Stimulated activated CD8-positive, alpha-beta memory T cell treated with anti-CD3 and anti-CD28 coated beads, Interleukin-7, amount 100 ng/mL, for 4 hours (primary cell): Measurements from ENCODE around the gene NDUFV1.

Source experiments
- DNase-seq, 2 donors: peaks; one replicate each; pipeline ENCODE4 v3.0.0-alpha.2; 2020; ENCODE audit warnings: low read depth in 2 of 2

NDUFV1 gene

GRCh38 chr11:67640758-67641337 is 34.1 kb downstream of the NDUFV1 start:
- no peak for DNase-seq

- DNase-seq = no peak
These were observed 34.8 kb downstream of the NDUFV1 start for GRCh38 chr11:67641338-67642172.

DNA sequence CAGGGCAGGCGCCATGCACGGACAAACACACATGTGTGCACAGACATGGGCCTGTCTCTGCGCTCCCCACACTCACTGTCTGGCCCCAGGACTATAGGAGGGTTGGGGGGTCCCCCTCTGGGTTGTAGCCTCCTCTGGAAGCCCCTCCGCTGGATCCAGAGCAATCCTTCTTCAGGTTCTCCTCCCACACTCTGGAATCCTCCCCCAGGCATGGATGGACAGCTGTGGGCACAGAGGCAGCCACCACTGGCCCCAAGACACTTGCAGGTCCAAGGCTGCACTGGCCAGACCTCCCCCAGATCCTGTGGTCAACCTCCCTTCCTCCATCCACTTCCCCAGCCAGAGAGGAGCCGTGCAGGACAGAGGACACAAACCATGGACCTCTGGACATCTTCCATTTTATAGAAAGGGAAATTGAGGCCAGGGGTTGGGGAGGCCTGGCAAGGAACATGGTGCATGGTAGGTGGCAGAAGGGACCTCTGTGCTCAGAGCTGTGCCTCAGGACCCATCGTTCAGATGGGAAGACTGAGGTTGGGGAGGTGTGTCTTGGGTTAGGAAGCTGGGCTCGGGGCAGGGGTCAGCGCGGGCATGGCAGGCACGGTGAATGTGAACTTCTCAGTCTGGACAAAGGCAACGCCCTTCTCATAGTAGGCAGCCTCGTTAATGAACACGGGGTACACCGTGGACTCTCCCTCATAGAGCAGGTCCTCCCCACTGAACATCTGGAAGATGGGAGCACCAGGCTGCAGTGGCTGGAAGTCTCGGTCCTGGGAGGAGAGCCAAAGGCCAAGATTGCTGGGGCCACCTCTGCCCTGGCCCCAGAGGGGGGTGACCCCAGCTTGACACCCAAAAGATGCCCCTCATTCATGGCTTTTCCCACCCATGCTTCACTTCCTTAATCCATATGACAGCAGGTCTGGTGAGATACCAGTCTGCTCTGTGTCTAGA is 35.7 kb downstream of the NDUFV1 start:
- no peak for DNase-seq

GRCh38 chr11:67644042-67644441 is 37.3 kb downstream of the NDUFV1 start:
- DNase-seq = no peak

- no peak for DNase-seq
These were observed 38.0 kb downstream of the NDUFV1 start for GRCh38 chr11:67644472-67645418.

DNA sequence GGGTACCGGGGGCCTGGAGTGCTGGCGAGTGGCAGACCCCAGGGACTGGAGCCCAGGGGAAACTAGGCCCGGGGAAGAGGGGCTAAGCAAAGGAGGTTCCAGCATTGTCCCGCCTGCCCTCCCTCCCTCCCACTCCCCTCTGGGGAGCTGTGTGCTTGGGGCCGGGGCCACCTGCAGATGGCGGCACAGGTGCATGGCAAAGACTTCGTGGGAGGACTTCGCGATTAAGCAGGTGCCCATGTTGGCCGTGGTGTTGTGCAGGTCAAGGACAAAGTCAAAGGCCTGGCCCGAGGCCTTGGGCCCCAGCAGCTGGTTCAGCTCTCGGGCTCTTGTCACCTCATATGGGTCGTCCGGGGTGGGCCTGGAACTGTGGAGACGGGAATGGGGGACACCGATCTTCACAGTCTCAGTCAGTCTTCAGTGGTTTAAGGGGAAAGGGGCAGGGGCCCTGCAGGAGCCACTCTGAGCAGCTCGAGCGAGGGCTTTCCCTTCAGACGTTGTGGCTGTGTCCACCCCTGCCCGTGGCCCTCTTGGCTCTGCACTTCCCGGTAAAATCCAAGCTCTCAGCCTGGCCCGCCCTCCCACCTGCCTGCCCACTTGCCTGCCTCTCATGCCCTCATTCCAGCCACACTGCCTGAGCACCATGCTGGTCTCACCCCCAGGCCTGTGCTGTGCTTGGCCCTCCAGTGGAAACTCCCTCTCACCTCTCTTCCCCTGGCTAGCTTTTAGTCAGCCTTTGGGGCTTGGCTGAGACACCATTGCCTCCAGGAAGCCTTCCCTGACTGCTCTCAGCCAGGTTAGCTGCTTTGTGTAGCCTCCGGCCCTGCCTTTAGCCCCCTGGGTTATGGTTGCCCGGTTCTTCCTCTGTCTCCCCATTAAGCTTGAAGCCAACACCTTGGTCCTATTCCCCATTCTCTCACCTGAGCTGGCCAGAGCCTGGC is 39.1 kb downstream of the NDUFV1 start:
- no peak for DNase-seq

- no peak for DNase-seq
These were observed 40.0 kb downstream of the NDUFV1 start for GRCh38 chr11:67646535-67647336.

GRCh38 chr11:67647471-67647870 is 40.7 kb downstream of the NDUFV1 start:
- DNase-seq = no peak

GRCh38 chr11:67648140-67648795 is 41.5 kb downstream of the NDUFV1 start:
- peak; percentile 16 to 37 for DNase-seq

- DNase-seq = no peak
These were observed 42.3 kb downstream of the NDUFV1 start for GRCh38 chr11:67648796-67649613.

GRCh38 chr11:67649634-67650510 is 43.1 kb downstream of the NDUFV1 start:
- DNase-seq = no peak

DNA sequence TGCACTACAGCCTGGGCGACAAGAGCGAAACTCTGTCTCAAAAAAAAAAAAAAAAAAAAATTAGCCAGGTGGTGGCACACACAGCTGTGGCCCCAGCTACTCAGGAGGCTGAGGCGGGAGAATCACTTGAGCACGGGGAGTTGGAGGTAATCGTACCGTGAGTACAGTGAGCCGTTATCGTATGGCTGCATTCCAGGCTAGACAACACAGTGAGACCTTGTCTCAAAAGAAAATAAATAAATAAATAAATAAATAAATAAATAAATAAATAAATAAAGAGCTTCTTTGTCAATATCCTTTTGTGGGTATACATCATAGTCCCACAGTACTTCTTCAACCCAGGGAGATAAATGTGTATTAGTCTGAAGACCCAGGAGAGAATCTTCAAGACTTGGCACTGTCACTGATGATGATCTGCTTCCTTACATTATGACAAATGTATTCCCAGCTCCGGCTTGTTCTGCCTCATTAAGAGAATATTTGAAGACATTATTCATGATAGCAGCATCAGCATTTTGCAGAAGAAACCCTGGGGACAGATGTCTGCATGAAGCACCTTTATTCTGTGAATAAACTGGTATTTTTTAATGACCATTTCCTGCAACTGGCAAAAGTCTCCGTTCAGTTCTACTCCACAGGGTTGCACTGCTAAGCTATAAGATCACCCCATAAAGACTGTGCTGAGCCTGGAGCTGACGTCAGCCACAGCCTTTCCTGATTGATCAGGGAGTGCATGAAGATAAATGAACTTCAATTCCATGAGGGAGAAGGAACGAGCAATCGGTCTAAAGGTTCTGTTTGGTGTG is 45.4 kb downstream of the NDUFV1 start:
- no peak for DNase-seq

DNA sequence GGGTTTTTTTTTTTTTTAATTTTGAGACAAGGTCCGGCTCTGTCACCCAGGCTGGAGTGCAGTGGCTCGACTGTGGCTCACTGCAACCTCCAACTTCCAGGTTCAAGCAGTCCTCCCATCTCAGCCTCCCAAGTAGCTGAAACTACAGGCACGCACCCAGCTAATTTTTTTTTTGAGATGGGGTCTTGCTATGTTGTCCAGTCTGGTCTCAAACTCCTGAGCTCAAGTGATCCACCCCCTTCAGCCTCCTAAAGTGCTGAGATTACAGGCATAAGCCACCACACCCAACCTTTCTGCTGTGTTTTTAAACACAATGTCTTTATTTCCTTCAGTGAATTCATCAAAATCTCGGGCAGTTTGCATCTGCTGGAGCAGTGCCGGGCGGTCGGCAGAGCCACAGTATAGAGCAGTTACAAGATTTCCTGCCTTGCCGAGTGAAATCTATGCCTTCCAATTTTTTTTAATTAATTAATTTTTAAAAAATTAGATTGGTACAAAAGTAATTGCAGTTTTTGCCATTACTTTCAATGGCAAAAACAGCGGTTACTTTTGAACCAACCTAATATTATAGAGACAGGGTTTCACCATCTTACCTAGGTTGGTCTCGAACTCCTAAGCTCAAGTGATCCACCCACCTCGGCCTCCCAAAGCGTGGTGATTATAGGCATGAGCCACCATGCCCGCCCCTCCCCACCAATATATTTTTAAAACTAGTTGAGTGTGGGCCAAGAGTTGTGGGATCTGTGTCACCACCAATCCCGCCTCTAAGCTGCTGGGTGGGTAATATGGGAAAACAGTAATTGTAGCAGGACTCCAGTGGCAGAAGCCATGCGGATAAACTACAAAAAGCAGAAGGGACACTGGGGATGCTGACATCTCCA is 46.5 kb downstream of the NDUFV1 start:
- DNase-seq = no peak

DNA sequence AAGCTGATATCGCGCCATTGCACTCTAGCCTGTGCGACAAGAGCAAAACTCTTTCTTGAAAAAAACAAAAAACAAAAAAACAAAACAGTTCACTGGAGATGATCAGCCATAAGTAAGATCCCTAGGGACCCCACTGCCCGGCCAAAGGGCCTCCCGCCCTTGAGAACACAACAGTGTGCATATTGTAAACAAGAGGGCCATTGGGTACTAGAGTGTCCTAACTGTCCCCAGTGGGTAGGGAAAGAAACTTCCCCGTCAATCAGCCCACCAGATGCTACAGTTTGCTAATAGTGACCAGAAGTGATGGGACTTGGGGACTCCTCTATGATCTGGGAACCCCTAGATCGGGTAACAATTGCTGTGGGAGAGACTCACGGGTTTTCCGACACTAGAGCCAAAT is 47.5 kb downstream of the NDUFV1 start:
- no peak for DNase-seq
